Measurements from ENCODE around the gene VPS37B.

Gene VPS37B

GRCh38 chr12:122866950-122867607 lies 28.8 kb downstream of the VPS37B start:
- peaks cover 53% of the 10 kb centered on the region for H3K36me3 ChIP-seq (replicated peaks)
- H3K4me3 ChIP-seq (ENCODE audit: low read depth, low read length): no peak overlapping the region
- in situ Hi-C loops (cut with HindIII; ENCODE audit: low pct_ligation_motif_present, low sequenced_read_pairs): no loop called here
- DNase-seq: no peak
- no peaks in the 10 kb centered on the region for H3K27me3 ChIP-seq (replicated peaks)
- TF ChIP-seq CTCF (IDR thresholded peaks at IDR 0.05; ENCODE audit: low read depth, low read length, missing control alignments): no peak
- H3K27ac ChIP-seq: no peak overlapping the region

GRCh38 chr12:122866379-122866778 lies 29.5 kb downstream of the VPS37B start:
- peaks cover 53% of the 10 kb centered on the region for H3K36me3 ChIP-seq (replicated peaks)
- DNase-seq: no peak
- in situ Hi-C loops (cut with HindIII; ENCODE audit: low pct_ligation_motif_present, low sequenced_read_pairs): no loop called here
- no peak overlapping the region for H3K27ac ChIP-seq
- no peak for TF ChIP-seq CTCF (IDR thresholded peaks at IDR 0.05; ENCODE audit: low read depth, low read length, missing control alignments)
- no peak overlapping the region for H3K4me3 ChIP-seq (ENCODE audit: low read depth, low read length)
- H3K27me3 ChIP-seq (replicated peaks): no peaks in the 10 kb centered on the region

- DNase-seq: no peak
- Histone ChIP-seq H3K4me3 (ENCODE audit: low read depth, low read length) (no peak overlapping the region), H3K27me3 (replicated peaks) (no peaks in the 10 kb centered on the region), H3K36me3 (replicated peaks) (peaks cover 53% of the 10 kb centered on the region), H3K27ac (no peak overlapping the region)
- in situ Hi-C loops (cut with HindIII; ENCODE audit: low pct_ligation_motif_present, low sequenced_read_pairs): no loop called here
- TF ChIP-seq CTCF (IDR thresholded peaks at IDR 0.05; ENCODE audit: low read depth, low read length, missing control alignments): peak; percentile 66
Measured at GRCh38 chr12:122865268-122866231, 30.4 kb downstream of the VPS37B start.

- Histone ChIP-seq H3K36me3 (replicated peaks) (peaks cover 48% of the 10 kb centered on the region), H3K27me3 (replicated peaks) (no peaks in the 10 kb centered on the region), H3K27ac (no peak overlapping the region), H3K4me3 (ENCODE audit: low read depth, low read length) (no peak overlapping the region)
- TF ChIP-seq CTCF (IDR thresholded peaks at IDR 0.05; ENCODE audit: low read depth, low read length, missing control alignments): no peak
- DNase-seq: no peak
- in situ Hi-C loops (cut with HindIII; ENCODE audit: low pct_ligation_motif_present, low sequenced_read_pairs): no loop called here
Measured at GRCh38 chr12:122864894-122865253, 31.1 kb downstream of the VPS37B start.

- no peaks in the 10 kb centered on the region for H3K27me3 ChIP-seq (replicated peaks)
- no peak overlapping the region for H3K4me3 ChIP-seq (ENCODE audit: low read depth, low read length)
- no peak for TF ChIP-seq CTCF (IDR thresholded peaks at IDR 0.05; ENCODE audit: low read depth, low read length, missing control alignments)
- H3K27ac ChIP-seq: no peak overlapping the region
- H3K36me3 ChIP-seq (replicated peaks): peaks cover 31% of the 10 kb centered on the region
- no peak for DNase-seq
- in situ Hi-C loops (cut with HindIII; ENCODE audit: low pct_ligation_motif_present, low sequenced_read_pairs): no loop called here
Measured at GRCh38 chr12:122862872-122863701, 32.8 kb downstream of the VPS37B start.
